Forelimb muscle (tissue), 1 donor: ENCODE measurements around the gene CD99L2. TPM values are rescaled to one million over a fixed set of nuclear protein-coding genes. Genes with fewer than 3 reads are reported as not detected.

Experiments used
- DNase-seq: peaks from one replicate; pipeline ENCODE4 v3.0.0-alpha.2; 2013; ENCODE audit warnings: low read depth
- polyA plus RNA-seq: library from polyadenylated mRNA; unstranded; fragments of 120-200 nt; gene quantifications from one replicate; pipeline ENCODE4 v1.2.1, GENCODE V29; 2013; ENCODE audit not compliant: insufficient read length

The CD99L2 gene
- polyA plus RNA-seq, 1 donor: 37.4 TPM

GRCh38 chrX:150763810-150764209, 134.7 kb downstream of the CD99L2 start:
- no peak for DNase-seq

- no peak for DNase-seq
These were observed 135.1 kb downstream of the CD99L2 start for GRCh38 chrX:150763303-150763797.

GRCh38 chrX:150762258-150763165, 136.0 kb downstream of the CD99L2 start:
- DNase-seq: no peak

- no peak for DNase-seq
These were observed 136.7 kb downstream of the CD99L2 start for GRCh38 chrX:150761819-150762216.

- no peak for DNase-seq
These were observed 137.2 kb downstream of the CD99L2 start for GRCh38 chrX:150761176-150761818.

GRCh38 chrX:150759568-150760416, 138.7 kb downstream of the CD99L2 start:
- DNase-seq: no peak

GRCh38 chrX:150757371-150757770, 141.1 kb downstream of the CD99L2 start:
- no peak for DNase-seq

GRCh38 chrX:150753968-150754367, 144.5 kb downstream of the CD99L2 start:
- DNase-seq: no peak

GRCh38 chrX:150753357-150753756, 145.1 kb downstream of the CD99L2 start:
- DNase-seq: no peak

- DNase-seq: no peak
These were observed 146.3 kb downstream of the CD99L2 start for GRCh38 chrX:150752124-150752523.

GRCh38 chrX:150736475-150736874, 162.0 kb downstream of the CD99L2 start:
- no peak for DNase-seq

- DNase-seq: no peak
These were observed 166.7 kb downstream of the CD99L2 start for GRCh38 chrX:150731795-150732194.

- no peak for DNase-seq
These were observed 167.7 kb downstream of the CD99L2 start for GRCh38 chrX:150730719-150731118.

- no peak for DNase-seq
These were observed 168.5 kb downstream of the CD99L2 start for GRCh38 chrX:150729956-150730355.

- no peak for DNase-seq
These were observed 178.8 kb downstream of the CD99L2 start for GRCh38 chrX:150719621-150720020.

Other genes starting within 250 kb of the CD99L2 start
- 23.2 TPM for gene MTMR1, start 205.3 kb downstream of the CD99L2 start, polyA plus RNA-seq
- gene HMGB3, start 84.7 kb upstream of the CD99L2 start, polyA plus RNA-seq: 53.7 TPM